PC-3 (cell line): ENCODE measurements around the gene KRR1. TPM values are rescaled to one million over a fixed set of nuclear protein-coding genes. Genes with fewer than 3 reads are reported as not detected.
"Not testable (repeated sequence)": the region's sequence is repeated elsewhere in the genome, so short reads cannot be mapped to it uniquely, and the experiment has no call there.

Experiments used
- ATAC-seq: fragments of 200-7000 bp; cut with Tn5 transposase; 2 replicates; pipeline ENCODE4 v1.9.1; 2020; ENCODE audit warnings: mild to moderate bottlenecking, moderate library complexity
- BruUV-seq: library from RNA; stranded (reverse); fragments of 400-500 nt; replicated peaks from 2 replicates; lab custom pipeline; 2021; lab: Mats Ljungman, UMichigan
- CTCF ChIA-PET: fragments of 300-600 bp; sonication (Branson Sonifier 250); formaldehyde crosslinking; loops from one replicate; lab custom pipeline; 2022; ENCODE audit warnings: antibody characterized with exemption; lab: Charles Lee
- POLR2A ChIA-PET: fragments of 300-600 bp; sonication (Branson Sonifier 250); formaldehyde crosslinking; loops from one replicate; lab custom pipeline; 2022; ENCODE audit warnings: antibody characterized with exemption; ENCODE audit not compliant: unreplicated experiment; lab: Charles Lee
- DNase-seq: peaks from one replicate; pipeline ENCODE4 v3.0.0-alpha.2; 2015
- H2AFZ ChIP-seq: fragments of 300-600 bp; sonication (generic); 2 replicates; pipeline ENCODE4 v1.6.0; 2016; ENCODE audit warnings: antibody characterized with exemption, low read length
- H3F3A ChIP-seq: fragments of 300-600 bp; sonication (generic); one replicate; pipeline ENCODE4 v1.6.0; 2017; ENCODE audit warnings: antibody characterized with exemption, low read length, control low read depth, mild to moderate bottlenecking; ENCODE audit not compliant: unreplicated experiment
- H3K27ac ChIP-seq: fragments of 300-600 bp; sonication (generic); 2 replicates; pipeline ENCODE4 v1.5.1; 2016; ENCODE audit warnings: mild to moderate bottlenecking, low read length
- H3K27me3 ChIP-seq: fragments of 300-600 bp; sonication (generic); 2 replicates; pipeline ENCODE4 v1.6.1; 2016; ENCODE audit warnings: low read length, mixed read lengths
- H3K36me3 ChIP-seq: fragments of 300-600 bp; sonication (generic); 2 replicates; pipeline ENCODE4 v1.6.1; 2016; ENCODE audit warnings: low read depth, mixed run types, low read length, mixed read lengths
- H3K4me1 ChIP-seq: fragments of 300-600 bp; sonication (generic); 2 replicates; pipeline ENCODE4 v1.5.1; 2016; ENCODE audit warnings: low read length; ENCODE audit not compliant: insufficient read depth
- H3K4me2 ChIP-seq: fragments of 300-600 bp; sonication (generic); 2 replicates; pipeline ENCODE4 v1.6.0; 2016; ENCODE audit warnings: low read length
- H3K4me3 ChIP-seq: fragments of 300-600 bp; sonication (generic); 2 replicates; pipeline ENCODE4 v1.5.1; 2016; ENCODE audit warnings: mild to moderate bottlenecking, low read length, mixed read lengths
- H3K79me2 ChIP-seq: fragments of 300-600 bp; sonication (generic); 2 replicates; pipeline ENCODE4 v1.6.1; 2017; ENCODE audit warnings: low read length, mixed read lengths
- H3K9ac ChIP-seq: fragments of 300-600 bp; sonication (generic); 2 replicates; pipeline ENCODE4 v1.6.0; 2016; ENCODE audit warnings: mild to moderate bottlenecking, low read length
- H3K9me2 ChIP-seq: fragments of 300-600 bp; sonication (generic); replicated peaks from 2 replicates; pipeline ENCODE4 v1.6.1; 2016; ENCODE audit warnings: mixed run types, low read length, mixed read lengths
- H3K9me3 ChIP-seq: fragments of 300-600 bp; sonication (generic); 2 replicates; pipeline ENCODE4 v1.6.1; 2016; ENCODE audit warnings: low read length, mixed read lengths
- H4K20me1 ChIP-seq: fragments of 300-600 bp; sonication (generic); 2 replicates; pipeline ENCODE4 v1.6.1; 2016; ENCODE audit warnings: low read length, mixed read lengths
- CTCF ChIP-seq: fragments of 300-600 bp; sonication (generic); conservative IDR thresholded peaks from 2 replicates; pipeline ENCODE4 v1.5.1; 2017; ENCODE audit warnings: antibody characterized with exemption, low read depth, mild to moderate bottlenecking, low read length
- EZH2 ChIP-seq: fragments of 300-600 bp; sonication (generic); IDR thresholded peaks from one replicate; pipeline ENCODE4 v1.6.1; 2017; ENCODE audit warnings: antibody characterized with exemption, mild to moderate bottlenecking, low read length; ENCODE audit not compliant: unreplicated experiment
- EZH2phosphoT487 ChIP-seq: fragments of 300-600 bp; sonication (generic); IDR thresholded peaks from 2 replicates; pipeline ENCODE4 v1.6.1; 2018; ENCODE audit warnings: mild to moderate bottlenecking, antibody characterized with exemption, low read length, borderline replicate concordance
- intact Hi-C: fragments of 100-400 bp; cut with micrococcal nuclease; formaldehyde crosslinking; loops from 2 replicates; pipeline ENCODE4 v1.9.0; 2023
- total RNA-seq: library from RNA; depleted of rRNA; stranded (reverse); fragments of >200 nt; gene quantifications from 2 replicates; pipeline ENCODE4 v1.2.3, GENCODE V29; 2014

Gene KRR1
- total RNA-seq, 1 experiment from 2014 or later: 68.4 TPM

DNA sequence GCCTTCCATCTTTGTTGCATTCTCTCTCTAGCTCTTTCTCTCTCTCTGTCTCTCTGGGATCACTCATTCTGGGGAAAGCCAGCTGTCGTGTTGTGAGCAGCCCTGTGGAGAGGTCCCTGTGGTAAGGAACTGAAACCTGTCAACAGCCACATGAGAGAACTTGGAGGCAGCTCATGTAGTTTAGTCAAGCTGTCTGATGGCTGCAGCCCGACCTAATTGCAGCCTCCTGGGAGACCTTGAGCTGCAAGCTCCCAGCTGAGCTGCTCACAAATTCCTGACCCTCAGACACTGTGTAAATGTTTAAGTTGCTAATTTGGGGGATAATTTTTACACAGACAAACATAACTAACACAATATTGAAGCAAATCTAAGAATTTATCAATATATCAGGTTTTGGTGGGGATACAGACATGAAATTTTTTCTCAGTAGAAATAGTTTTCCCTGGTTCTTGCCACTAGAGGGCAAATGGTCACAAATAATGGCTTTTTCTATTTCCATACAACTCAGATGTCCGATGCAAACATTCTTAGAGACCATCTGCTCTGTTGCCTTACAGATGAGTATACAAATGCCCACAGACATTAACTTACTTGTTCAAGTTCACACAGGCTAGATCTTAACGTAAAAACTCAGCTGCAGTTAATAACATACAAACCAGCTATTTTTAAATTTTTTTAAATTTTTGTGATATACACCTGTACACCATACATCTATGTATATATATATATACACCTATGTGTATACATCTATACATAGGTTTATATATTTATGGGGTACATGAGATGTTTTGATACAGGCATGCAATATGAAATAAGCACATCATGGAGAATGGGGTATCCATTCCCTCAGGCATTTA, 15.5 kb upstream of the KRR1 start:
- H3K4me3 ChIP-seq: no peak overlapping the region
- no peaks in the 10 kb centered on the region for H3K36me3 ChIP-seq
- H3K27ac ChIP-seq: no peak overlapping the region
- H2AFZ ChIP-seq: peak overlapping the region; percentile 42; the same call in 1 of the 2 replicates
- intact Hi-C loops: loop anchor here (1.0 to 10.0 kb wide), 7 partner anchors 95 to 1060 kb away; no protein-coding TSS in a partner anchor
- H3K79me2 ChIP-seq: no peaks in the 10 kb centered on the region
- H3K9me2 ChIP-seq: no peaks in the 10 kb centered on the region
- CTCF ChIA-PET: interaction anchor here (1.1 kb wide), 1 partner anchor 820 kb away, joined by 3 read pairs; no protein-coding TSS in a partner anchor
- no peak overlapping the region for H3K4me2 ChIP-seq
- no peaks in the 10 kb centered on the region for H3F3A ChIP-seq
- H4K20me1 ChIP-seq: no peaks in the 10 kb centered on the region
- no peak for TF ChIP-seq EZH2phosphoT487
- no peak for TF ChIP-seq EZH2
- TF ChIP-seq CTCF: peak; percentile 87
- ATAC-seq (peak; percentile 76), DNase-seq (peak; percentile 75)
- H3K27me3 ChIP-seq: no peaks in the 10 kb centered on the region
- POLR2A ChIA-PET: no interaction called here
- no peak overlapping the region for H3K9ac ChIP-seq
- BruUV-seq: no TSS peak
- H3K4me1 ChIP-seq: no peaks in the 10 kb centered on the region; the same call in 1 of the 2 replicates
- H3K9me3 ChIP-seq: no peaks in the 10 kb centered on the region

DNA sequence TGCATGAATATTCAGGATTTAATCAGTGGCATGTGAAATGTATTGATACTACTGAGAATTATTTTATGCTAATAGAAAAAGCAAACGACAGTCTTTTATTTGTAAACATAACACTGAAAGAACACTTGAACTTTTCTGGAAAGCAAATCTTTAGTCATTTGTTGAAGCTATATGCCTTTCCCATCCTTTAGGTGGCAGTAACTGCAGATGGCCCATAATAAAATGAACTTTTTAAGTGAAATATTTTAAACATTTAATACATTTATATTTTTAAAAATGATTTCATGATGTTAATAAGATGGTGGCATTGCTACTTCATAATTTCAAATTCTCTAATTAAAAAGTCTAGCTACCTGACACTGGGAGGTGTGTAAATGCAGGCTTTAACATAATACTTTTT, 13.9 kb upstream of the KRR1 start:
- Histone ChIP-seq H3K4me3 (no peak overlapping the region), H3K36me3 (no peaks in the 10 kb centered on the region), H3K9ac (no peak overlapping the region), H3F3A (no peaks in the 10 kb centered on the region), H3K79me2 (no peaks in the 10 kb centered on the region), H3K9me2 (no peaks in the 10 kb centered on the region), H3K4me2 (no peak overlapping the region), H2AFZ (no peak overlapping the region), H3K27ac (no peak overlapping the region), H3K4me1 (no peaks in the 10 kb centered on the region; the same call in 1 of the 2 replicates), H4K20me1 (no peaks in the 10 kb centered on the region), H3K27me3 (no peaks in the 10 kb centered on the region), H3K9me3 (no peaks in the 10 kb centered on the region)
- ChIA-PET CTCF (interaction anchor here (0.5 to 1.2 kb wide), 6 partner anchors 285 to 1061 kb away, joined by 3 to 8 read pairs (median 5); partner anchors contain the start of gene PHLDA1), POLR2A (no interaction called here)
- DNase-seq: no peak
- BruUV-seq: no TSS peak
- ATAC-seq: no peak
- intact Hi-C loops: loop anchor here (5.0 to 10.0 kb wide), 4 partner anchors 97 to 1062 kb away; no protein-coding TSS in a partner anchor
- TF ChIP-seq CTCF (peak; percentile 38), EZH2phosphoT487 (no peak), EZH2 (no peak)

GRCh38 chr12:75522124-75522523, 10.7 kb upstream of the KRR1 start:
- H2AFZ ChIP-seq, H3K9me2 ChIP-seq, DNase-seq, H3K79me2 ChIP-seq, H4K20me1 ChIP-seq, H3K4me1 ChIP-seq, H3K4me2 ChIP-seq, H3K27me3 ChIP-seq, H3K36me3 ChIP-seq, H3K9ac ChIP-seq, BruUV-seq, ATAC-seq, H3K27ac ChIP-seq, H3K4me3 ChIP-seq, POLR2A ChIA-PET, CTCF ChIA-PET, H3K9me3 ChIP-seq, H3F3A ChIP-seq: not testable (repeated sequence)
- intact Hi-C loops: loop anchor here (10.0 kb wide), 1 partner anchor 433 kb away; no protein-coding TSS in a partner anchor

- CTCF ChIA-PET, BruUV-seq, H3F3A ChIP-seq, H3K4me2 ChIP-seq, H3K9ac ChIP-seq, H3K79me2 ChIP-seq, H3K27me3 ChIP-seq, H2AFZ ChIP-seq, H3K4me1 ChIP-seq, H3K9me3 ChIP-seq, H3K27ac ChIP-seq, H3K36me3 ChIP-seq, POLR2A ChIA-PET, H4K20me1 ChIP-seq, DNase-seq, ATAC-seq, H3K9me2 ChIP-seq, H3K4me3 ChIP-seq: not testable (repeated sequence)
- intact Hi-C loops: loop anchor here (10.0 kb wide), 1 partner anchor 434 kb away; no protein-coding TSS in a partner anchor
Measured at GRCh38 chr12:75521224-75521623, 9.8 kb upstream of the KRR1 start.
